ENCODE measurements around the gene DGAT2. TPM values are rescaled to one million over a fixed set of nuclear protein-coding genes. Genes with fewer than 3 reads are reported as not detected.

DGAT2 gene
- total RNA-seq, 2 donors from 2014 or later: 6.0 to 14.2 TPM

DNA sequence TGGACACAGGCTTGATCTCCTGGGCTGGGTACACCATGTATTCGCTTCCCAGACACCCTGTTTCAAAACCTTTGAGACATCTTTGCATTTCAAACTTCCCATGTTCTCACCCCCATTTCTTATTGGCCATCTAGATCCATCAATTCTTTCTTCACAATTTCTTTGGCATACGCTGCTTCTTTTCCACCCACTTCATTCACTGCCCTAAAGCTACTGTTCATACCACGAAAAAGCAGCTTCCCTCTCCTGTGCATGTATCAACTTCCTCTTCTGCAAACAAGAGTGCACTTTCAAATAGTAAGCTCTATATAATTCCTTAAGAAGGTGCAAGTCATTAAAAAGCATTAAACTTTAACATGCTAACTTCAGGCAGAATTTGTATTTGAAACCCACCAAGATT is 67.8 kb downstream of the DGAT2 start:
- Histone ChIP-seq H3K9ac (ENCODE audit: extremely low read depth, low read length, poor library complexity, severe bottlenecking) (no peak overlapping the region), H3K4me3 (ENCODE audit: low read length) (no peak overlapping the region), H3K9me3 (ENCODE audit: control insufficient read depth, low read length) (peaks cover 11% of the 10 kb centered on the region), H3K36me3 (ENCODE audit: control insufficient read depth, insufficient read depth, low read length) (no peaks in the 10 kb centered on the region), H3K4me1 (ENCODE audit: control insufficient read depth, insufficient read depth, low read length) (no peaks in the 10 kb centered on the region), H3K27me3 (ENCODE audit: control insufficient read depth, insufficient read depth, low read length, poor library complexity, severe bottlenecking) (no peaks in the 10 kb centered on the region), H3K27ac (ENCODE audit: low read depth, low read length) (no peak overlapping the region)
- Mint-ChIP-seq H3K4me3 (no peak overlapping the region), H3K27ac (no peak overlapping the region), H3K36me3 (ENCODE audit: low read depth) (peaks cover 30% of the 10 kb centered on the region), H3K4me1 (peaks cover 6% of the 10 kb centered on the region), H3K9me3 (peaks cover 15% of the 10 kb centered on the region), H3K27me3 (ENCODE audit: insufficient read depth) (no peaks in the 10 kb centered on the region)
- 90 to 97% methylated on average over 3 of the region's 3 CpGs for WGBS, 2 experiments (ENCODE audit: insufficient coverage in 1 of 2, insufficient read length in 1 of 2)
- TF ChIP-seq, protein P1, sequence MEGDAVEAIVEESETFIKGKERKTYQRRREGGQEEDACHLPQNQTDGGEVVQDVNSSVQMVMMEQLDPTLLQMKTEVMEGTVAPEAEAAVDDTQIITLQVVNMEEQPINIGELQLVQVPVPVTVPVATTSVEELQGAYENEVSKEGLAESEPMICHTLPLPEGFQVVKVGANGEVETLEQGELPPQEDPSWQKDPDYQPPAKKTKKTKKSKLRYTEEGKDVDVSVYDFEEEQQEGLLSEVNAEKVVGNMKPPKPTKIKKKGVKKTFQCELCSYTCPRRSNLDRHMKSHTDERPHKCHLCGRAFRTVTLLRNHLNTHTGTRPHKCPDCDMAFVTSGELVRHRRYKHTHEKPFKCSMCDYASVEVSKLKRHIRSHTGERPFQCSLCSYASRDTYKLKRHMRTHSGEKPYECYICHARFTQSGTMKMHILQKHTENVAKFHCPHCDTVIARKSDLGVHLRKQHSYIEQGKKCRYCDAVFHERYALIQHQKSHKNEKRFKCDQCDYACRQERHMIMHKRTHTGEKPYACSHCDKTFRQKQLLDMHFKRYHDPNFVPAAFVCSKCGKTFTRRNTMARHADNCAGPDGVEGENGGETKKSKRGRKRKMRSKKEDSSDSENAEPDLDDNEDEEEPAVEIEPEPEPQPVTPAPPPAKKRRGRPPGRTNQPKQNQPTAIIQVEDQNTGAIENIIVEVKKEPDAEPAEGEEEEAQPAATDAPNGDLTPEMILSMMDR (conservative IDR thresholded peaks at IDR 0.05): no peak
- no peak for DNase-seq

- Histone ChIP-seq H3K4me3 (ENCODE audit: low read length) (no peak overlapping the region), H3K27me3 (ENCODE audit: control insufficient read depth, insufficient read depth, low read length, poor library complexity, severe bottlenecking) (no peaks in the 10 kb centered on the region), H3K27ac (ENCODE audit: low read depth, low read length) (no peak overlapping the region), H3K9me3 (ENCODE audit: control insufficient read depth, low read length) (no peaks in the 10 kb centered on the region), H3K4me1 (ENCODE audit: control insufficient read depth, insufficient read depth, low read length) (no peaks in the 10 kb centered on the region), H3K36me3 (ENCODE audit: control insufficient read depth, insufficient read depth, low read length) (no peaks in the 10 kb centered on the region), H3K9ac (ENCODE audit: extremely low read depth, low read length, poor library complexity, severe bottlenecking) (no peak overlapping the region)
- H3K27ac Mint-ChIP-seq: no peak overlapping the region
- no peaks in the 10 kb centered on the region for H3K9me3 Mint-ChIP-seq
- H3K36me3 Mint-ChIP-seq (ENCODE audit: low read depth): peaks cover 9% of the 10 kb centered on the region
- H3K4me1 Mint-ChIP-seq: peaks cover 6% of the 10 kb centered on the region
- H3K4me3 Mint-ChIP-seq: no peak overlapping the region
- no peaks in the 10 kb centered on the region for H3K27me3 Mint-ChIP-seq (ENCODE audit: insufficient read depth)
- TF ChIP-seq, protein P1 (conservative IDR thresholded peaks at IDR 0.05): no peak
- no peak for DNase-seq
Measured at GRCh38 chr11:75839851-75840250, 71.3 kb downstream of the DGAT2 start.

DNA sequence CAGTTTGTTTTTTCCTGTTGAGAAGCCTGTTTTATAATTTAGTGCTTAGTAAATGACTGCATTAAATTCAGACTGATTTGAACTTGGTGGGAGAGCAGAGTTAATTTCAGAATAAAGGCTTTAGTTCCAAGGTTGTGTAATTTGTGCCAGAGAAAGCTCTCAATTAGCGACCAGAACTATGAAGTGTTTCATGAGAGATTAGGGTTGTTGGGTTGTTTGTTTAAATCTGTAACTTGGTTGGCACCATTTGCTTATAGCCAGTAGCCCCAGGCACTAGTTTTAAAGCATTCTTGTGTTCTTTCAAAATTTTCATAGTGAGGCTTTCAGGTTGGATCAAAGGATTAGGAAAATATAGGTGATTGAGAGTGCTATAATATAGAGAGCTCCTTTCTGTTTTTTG is 71.9 kb downstream of the DGAT2 start:
- no peak overlapping the region for H3K4me3 ChIP-seq (ENCODE audit: low read length)
- Mint-ChIP-seq H3K36me3 (ENCODE audit: low read depth) (peaks cover 14% of the 10 kb centered on the region), H3K4me1 (peaks cover 6% of the 10 kb centered on the region), H3K27ac (no peak overlapping the region), H3K4me3 (no peak overlapping the region), H3K27me3 (ENCODE audit: insufficient read depth) (no peaks in the 10 kb centered on the region), H3K9me3 (peaks cover 2% of the 10 kb centered on the region)
- TF ChIP-seq, protein P1 (conservative IDR thresholded peaks at IDR 0.05): no peak
- DNase-seq: no peak
- no peaks in the 10 kb centered on the region for H3K36me3 ChIP-seq (ENCODE audit: control insufficient read depth, insufficient read depth, low read length)
- 81 to 100% methylated on average over 1 of the region's 1 CpG for WGBS, 2 experiments (ENCODE audit: insufficient coverage in 1 of 2, insufficient read length in 1 of 2)
- no peak overlapping the region for H3K9ac ChIP-seq (ENCODE audit: extremely low read depth, low read length, poor library complexity, severe bottlenecking)
- no peaks in the 10 kb centered on the region for H3K4me1 ChIP-seq (ENCODE audit: control insufficient read depth, insufficient read depth, low read length)
- no peak overlapping the region for H3K27ac ChIP-seq (ENCODE audit: low read depth, low read length)
- H3K27me3 ChIP-seq (ENCODE audit: control insufficient read depth, insufficient read depth, low read length, poor library complexity, severe bottlenecking): no peaks in the 10 kb centered on the region
- H3K9me3 ChIP-seq (ENCODE audit: control insufficient read depth, low read length): no peaks in the 10 kb centered on the region

Data from endodermal cell (in vitro differentiated cells).